ENCODE results near the gene FBLN1.

GRCh38 chr22:45568213-45568612 is 65.5 kb downstream of the FBLN1 start:
- TF ChIP-seq TAF1 (IDR thresholded peaks at IDR 0.05; ENCODE audit: low read depth, low read length): no peak
- TF ChIP-seq POLR2AphosphoS5 (IDR thresholded peaks at IDR 0.05; ENCODE audit: low read depth, low read length): no peak
- TF ChIP-seq EZH2 (IDR thresholded peaks at IDR 0.05; ENCODE audit: low read depth, low read length, severe bottlenecking): no peak
- no peak for TF ChIP-seq CTCF (IDR thresholded peaks at IDR 0.05; ENCODE audit: control extremely low read depth in 1 of 3, insufficient read depth in 1 of 3, low read depth in 1 of 3, low read length in 3 of 3)
- no peak for TF ChIP-seq CBX5 (IDR thresholded peaks at IDR 0.05; ENCODE audit: low read depth, low read length)
- TF ChIP-seq SP2 (IDR thresholded peaks at IDR 0.05; ENCODE audit: low read length): no peak
- TF ChIP-seq HDAC6 (IDR thresholded peaks at IDR 0.05; ENCODE audit: low read depth, low read length): no peak
- TF ChIP-seq NANOG (IDR thresholded peaks at IDR 0.05; ENCODE audit: insufficient read depth, low read depth, low read length, poor library complexity, severe bottlenecking): no peak
- no peak for TF ChIP-seq YY1 (IDR thresholded peaks at IDR 0.05; ENCODE audit: low read depth, low read length)
- no peak for TF ChIP-seq SRF (IDR thresholded peaks at IDR 0.05; ENCODE audit: low read depth, low read length)
- TF ChIP-seq SUZ12 (IDR thresholded peaks at IDR 0.05; ENCODE audit: low read length): no peak
- TF ChIP-seq RNF2 (IDR thresholded peaks at IDR 0.05; ENCODE audit: borderline replicate concordance, low read depth, low read length, missing control alignments, poor library complexity, severe bottlenecking): no peak

Measured in H1 (cell line).